ENCODE measurements around the gene MARK3. TPM values are rescaled to one million over a fixed set of nuclear protein-coding genes. Genes with fewer than 3 reads are reported as not detected.
A peak's percentile ranks its signal among the peaks of the same experiment; 100 is the strongest.

Gene MARK3
- total and polyA plus RNA-seq, 3 donors from 2014 or later: 93.9 to 198 (median 172) TPM

GRCh38 chr14:103517721-103518421, 132.7 kb downstream of the MARK3 start:
- H3K27ac ChIP-seq: peak overlapping the region; percentile 63 to 95
- intact Hi-C loops (cut with DNase I; ENCODE audit: low total_unique reads): no loop called here
- no peaks in the 10 kb centered on the region for H3K9me3 ChIP-seq
- no peaks in the 10 kb centered on the region for H3K27me3 ChIP-seq
- 49 to 58% methylated on average over 15 to 20 of the region's 20 CpGs for WGBS, 2 donors
- H3K36me3 ChIP-seq (ENCODE audit: low read depth, missing control alignments): no peaks in the 10 kb centered on the region
- no peak for TF ChIP-seq CTCF (IDR thresholded peaks at IDR 0.05)
- TF ChIP-seq POLR2A (IDR thresholded peaks at IDR 0.05): no peak
- no peak for DNase-seq
- H3K4me1 ChIP-seq: peaks cover 41% of the 10 kb centered on the region
- no peak overlapping the region for H3K4me3 ChIP-seq

GRCh38 chr14:103518422-103519042, 133.3 kb downstream of the MARK3 start:
- intact Hi-C loops (cut with DNase I; ENCODE audit: low total_unique reads): no loop called here
- 53 to 77% methylated on average over 4 to 9 of the region's 9 CpGs for WGBS, 2 donors

GRCh38 chr14:103519043-103519836, 134.0 kb downstream of the MARK3 start:
- no peaks in the 10 kb centered on the region for H3K36me3 ChIP-seq (ENCODE audit: low read depth, missing control alignments)
- no peak for TF ChIP-seq CTCF (IDR thresholded peaks at IDR 0.05)
- no peak for TF ChIP-seq POLR2A (IDR thresholded peaks at IDR 0.05)
- intact Hi-C loops (cut with DNase I; ENCODE audit: low total_unique reads): no loop called here
- H3K27me3 ChIP-seq: no peaks in the 10 kb centered on the region
- no peaks in the 10 kb centered on the region for H3K9me3 ChIP-seq
- peak overlapping the region; percentile 22 to 95 for H3K27ac ChIP-seq
- DNase-seq: no peak
- 28 to 34% methylated on average over 9 to 13 of the region's 13 CpGs for WGBS, 2 donors
- H3K4me1 ChIP-seq: peaks cover 42% of the 10 kb centered on the region
- H3K4me3 ChIP-seq: no peak overlapping the region

More at GRCh38 chr14:103518422-103519042, 133.3 kb downstream of the MARK3 start:
- Histone ChIP-seq H3K9me3 (no peaks in the 10 kb centered on the region), H3K4me1 (peaks cover 41% of the 10 kb centered on the region), H3K4me3 (no peak overlapping the region), H3K27ac (peak overlapping the region; percentile 63 to 95), H3K27me3 (no peaks in the 10 kb centered on the region), H3K36me3 (ENCODE audit: low read depth, missing control alignments) (no peaks in the 10 kb centered on the region)
- peak; percentile 71 for DNase-seq
- no peak for TF ChIP-seq POLR2A (IDR thresholded peaks at IDR 0.05)
- peak; percentile 81 to 82 (median 81) for TF ChIP-seq CTCF (IDR thresholded peaks at IDR 0.05)

- H3K27me3 ChIP-seq: no peaks in the 10 kb centered on the region
- DNase-seq: no peak
- no peak for TF ChIP-seq POLR2A (IDR thresholded peaks at IDR 0.05)
- TF ChIP-seq CTCF (IDR thresholded peaks at IDR 0.05): no peak
- H3K4me1 ChIP-seq: peaks cover 46% of the 10 kb centered on the region
- peak overlapping the region; percentile 94 to 95 for H3K27ac ChIP-seq
- no peaks in the 10 kb centered on the region for H3K9me3 ChIP-seq
- H3K4me3 ChIP-seq: no peak overlapping the region
- no peaks in the 10 kb centered on the region for H3K36me3 ChIP-seq (ENCODE audit: low read depth, missing control alignments)
- intact Hi-C loops (cut with DNase I; ENCODE audit: low total_unique reads): no loop called here
- 43 to 44% methylated on average over 15 to 22 of the region's 22 CpGs for WGBS, 2 donors
Measured at GRCh38 chr14:103519837-103520212, 134.6 kb downstream of the MARK3 start.
